Muscle of arm (tissue), 12 donors: ENCODE data around the gene GPS1. TPM values are rescaled to one million over a fixed set of nuclear protein-coding genes. Genes with fewer than 3 reads are reported as not detected.

Experiments
- DNase-seq: peaks from one replicate; pipeline ENCODE4 v3.0.0-alpha.2; 2013
- polyA plus RNA-seq, 12 donors: library from polyadenylated mRNA; unstranded; fragments of 120-200 nt; gene quantifications; one replicate each; pipeline ENCODE4 v1.2.1, GENCODE V29; 2013; ENCODE audit not compliant: insufficient read length in 12 of 12

GPS1 gene
- polyA plus RNA-seq, 12 donors = 55.7 to 91.1 (median 62.2) TPM; not detected in 1

DNA sequence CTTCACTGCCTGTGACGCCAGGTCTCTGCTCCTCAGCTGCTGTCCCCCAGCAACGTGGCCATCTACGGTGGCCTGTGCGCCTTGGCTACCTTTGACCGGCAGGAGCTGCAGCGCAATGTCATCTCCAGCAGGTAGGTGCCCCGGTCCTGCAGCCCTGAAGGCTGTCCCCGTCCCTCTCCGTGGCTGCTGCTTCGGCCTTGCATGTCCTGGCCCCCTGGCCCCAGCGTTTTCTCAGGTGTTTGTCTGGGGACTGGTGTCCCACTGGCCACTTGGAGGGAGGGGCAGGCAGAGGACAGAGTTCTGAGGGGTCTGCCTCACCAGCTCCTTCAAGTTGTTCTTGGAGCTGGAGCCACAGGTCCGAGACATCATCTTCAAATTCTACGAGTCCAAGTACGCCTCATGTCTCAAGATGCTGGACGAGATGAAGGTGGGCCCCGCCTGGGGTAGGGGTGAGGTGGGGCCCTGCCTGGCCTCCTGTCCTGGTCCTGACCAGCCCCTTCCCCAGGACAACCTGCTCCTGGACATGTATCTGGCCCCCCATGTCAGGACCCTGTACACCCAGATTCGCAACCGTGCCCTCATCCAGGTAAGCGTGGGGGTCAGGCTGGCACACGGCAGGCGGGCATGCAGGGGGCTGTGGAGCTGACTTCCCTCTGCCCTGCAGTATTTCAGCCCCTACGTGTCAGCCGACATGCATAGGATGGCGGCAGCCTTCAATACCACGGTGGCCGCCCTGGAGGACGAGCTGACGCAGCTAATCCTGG lies 4.4 kb downstream of the GPS1 start:
- no peak for DNase-seq

DNA sequence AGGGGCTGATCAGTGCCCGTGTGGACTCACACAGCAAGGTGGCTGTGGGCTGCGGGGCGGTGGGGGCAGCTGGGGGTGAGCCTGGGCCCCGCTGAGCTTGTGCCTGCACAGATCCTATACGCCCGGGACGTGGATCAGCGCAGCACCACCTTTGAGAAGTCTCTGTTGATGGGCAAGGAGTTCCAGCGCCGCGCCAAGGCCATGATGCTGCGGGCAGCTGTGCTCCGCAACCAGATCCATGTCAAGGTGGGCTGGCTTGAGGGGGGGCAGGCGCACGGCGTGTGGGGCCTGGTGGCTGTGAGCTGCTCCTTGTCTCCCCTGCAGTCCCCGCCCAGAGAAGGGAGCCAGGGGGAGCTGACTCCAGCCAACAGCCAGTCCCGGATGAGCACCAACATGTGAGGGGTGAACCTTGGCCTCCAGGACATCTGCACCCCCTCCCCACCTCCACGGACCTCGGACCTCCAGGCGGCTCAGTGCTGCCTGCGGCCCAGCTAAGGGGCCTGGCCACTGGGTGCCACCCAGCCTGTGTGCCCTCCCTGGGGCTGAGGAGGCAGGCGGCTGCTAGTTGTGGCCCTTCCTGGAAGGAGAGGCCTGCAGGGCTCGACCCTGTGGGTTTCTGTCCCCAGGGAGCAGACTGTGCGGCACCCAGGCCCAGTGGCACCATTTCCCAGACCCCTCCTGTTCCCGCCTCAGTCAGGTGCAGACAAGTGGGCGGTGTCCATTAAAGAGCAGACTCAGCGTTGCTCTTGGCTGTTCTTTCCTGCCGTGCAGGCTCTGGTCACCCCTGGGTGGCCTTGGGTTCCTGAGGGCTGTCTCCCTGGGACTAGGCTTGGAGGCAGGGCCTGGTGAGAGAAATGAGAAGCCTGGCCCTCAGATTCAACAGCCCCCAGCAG lies 5.3 kb downstream of the GPS1 start:
- DNase-seq = no peak

DNA sequence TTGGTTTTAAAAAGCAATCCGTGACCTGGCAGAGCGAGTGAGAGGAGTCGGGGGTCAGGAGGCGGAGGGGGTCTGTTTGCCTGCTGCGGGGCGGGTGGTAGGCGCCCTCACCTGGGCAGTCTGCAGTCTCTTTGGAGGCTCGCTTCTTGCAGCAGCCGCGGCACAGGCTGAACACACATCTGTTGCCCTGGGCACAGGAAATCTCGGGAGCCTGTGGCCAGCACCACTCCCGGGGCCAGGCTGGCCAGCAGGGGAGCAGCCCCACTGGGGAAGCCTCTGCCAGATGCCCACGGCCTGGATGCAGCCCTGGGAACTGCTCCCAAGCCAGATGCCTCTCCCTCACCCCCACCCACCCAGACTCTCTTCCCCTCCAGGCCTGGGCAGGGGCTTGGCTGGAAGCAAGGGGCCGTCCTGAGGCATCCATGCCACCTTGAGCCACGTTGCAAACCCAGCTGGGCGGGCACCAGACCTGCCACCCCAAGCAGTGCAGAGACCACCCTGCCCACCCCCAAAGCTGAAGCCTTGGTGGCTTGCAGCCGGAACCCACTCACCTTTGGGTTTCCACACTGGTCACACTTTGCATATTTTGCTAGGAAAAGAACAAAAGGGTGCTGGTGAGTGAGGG lies 6.6 kb downstream of the GPS1 start:
- no peak for DNase-seq

DNA sequence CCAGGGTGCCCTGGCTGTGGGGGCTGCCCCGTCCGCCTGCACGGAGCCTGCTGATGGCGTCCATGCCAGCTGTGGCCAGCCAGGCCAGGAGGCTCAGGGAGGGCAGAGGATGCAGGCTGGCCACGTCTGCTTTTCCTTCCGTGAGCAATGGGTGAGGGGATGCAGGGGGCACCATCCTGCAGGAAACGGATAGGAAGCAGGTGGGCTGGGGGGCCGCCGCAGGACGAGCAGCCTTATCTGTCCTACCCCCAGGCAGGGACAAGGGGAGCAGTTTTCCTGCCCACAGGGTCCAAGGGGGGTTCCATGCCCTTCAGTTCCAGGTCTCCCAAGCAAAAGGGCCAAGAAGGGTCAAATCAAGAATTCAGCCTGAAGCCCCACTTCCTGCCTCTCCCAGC lies 7.2 kb downstream of the GPS1 start:
- DNase-seq = no peak

DNA sequence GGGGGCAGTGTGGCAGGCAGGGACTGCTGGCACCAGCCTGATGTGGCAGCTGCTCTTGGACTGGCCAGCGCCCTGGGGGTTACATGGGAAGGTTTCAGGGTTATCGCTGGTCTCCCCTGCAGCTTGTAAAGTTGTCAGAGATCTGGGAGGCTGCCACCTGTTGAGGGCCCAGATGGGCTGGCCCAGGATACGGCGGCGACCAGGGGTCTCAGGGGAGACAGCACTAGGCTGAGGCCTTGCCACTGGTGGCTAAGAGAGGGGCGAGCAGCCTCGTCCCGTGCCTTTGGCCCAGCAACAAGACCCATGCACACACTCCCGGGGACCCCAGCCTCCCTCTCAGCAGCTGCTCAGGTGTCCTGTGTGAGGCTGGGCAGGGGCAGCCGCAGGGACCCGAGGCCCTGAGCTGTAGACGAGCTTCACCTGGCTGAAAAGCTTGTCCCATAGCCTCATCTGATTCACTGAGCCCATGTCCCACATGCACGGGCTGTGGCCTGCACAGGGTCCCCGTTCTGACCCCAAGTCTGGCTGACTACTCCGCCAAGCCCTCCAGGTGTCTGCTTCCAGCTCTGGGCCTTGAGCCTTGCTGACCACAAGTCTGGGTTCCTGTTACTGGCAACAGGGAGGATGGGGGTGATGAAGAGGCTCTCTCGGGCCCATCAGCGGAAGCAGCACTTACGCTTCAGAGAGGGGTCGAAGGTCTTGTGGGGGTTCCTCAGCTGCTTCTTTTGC lies 7.7 kb downstream of the GPS1 start:
- no peak for DNase-seq

DNA sequence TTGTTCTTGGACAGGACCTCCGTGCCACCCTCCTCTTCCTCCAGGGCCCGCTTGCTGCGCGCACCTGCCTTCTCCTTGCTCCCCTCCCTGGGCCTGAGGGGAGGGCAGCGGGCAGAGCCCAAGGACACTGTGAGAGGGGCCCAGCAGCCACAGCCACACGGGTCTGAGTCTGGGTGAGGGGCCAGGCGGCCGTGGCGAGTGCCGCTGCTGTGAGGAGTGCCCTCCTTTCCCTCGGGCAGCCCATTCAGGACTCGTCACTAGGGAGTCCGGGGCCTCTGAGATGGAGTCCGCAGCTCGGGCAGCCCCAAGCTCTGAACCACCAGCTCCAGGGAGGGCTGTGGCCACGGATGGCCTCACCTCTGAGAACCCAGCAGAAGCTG lies 8.3 kb downstream of the GPS1 start:
- DNase-seq = no peak

DNA sequence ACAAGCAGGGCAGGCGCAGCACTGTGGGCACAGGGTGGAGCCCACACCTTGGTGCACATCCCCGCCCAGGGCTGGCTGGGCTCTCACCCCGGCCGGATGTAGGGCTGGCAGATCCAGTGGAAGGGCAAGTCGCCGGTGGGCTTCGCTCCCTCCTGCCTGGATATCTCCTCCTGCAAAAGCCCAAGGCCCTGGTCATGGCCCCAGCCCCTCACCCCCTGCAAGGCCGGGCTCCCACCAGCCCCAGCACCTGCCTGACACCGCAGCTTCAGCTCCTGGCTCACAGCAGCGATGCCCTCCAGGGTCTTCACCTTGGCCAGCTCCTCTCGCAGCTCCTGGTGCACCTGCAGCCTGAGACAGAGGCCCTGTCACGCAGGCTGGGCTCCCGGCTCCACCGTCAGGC lies 8.9 kb downstream of the GPS1 start:
- no peak for DNase-seq

DNA sequence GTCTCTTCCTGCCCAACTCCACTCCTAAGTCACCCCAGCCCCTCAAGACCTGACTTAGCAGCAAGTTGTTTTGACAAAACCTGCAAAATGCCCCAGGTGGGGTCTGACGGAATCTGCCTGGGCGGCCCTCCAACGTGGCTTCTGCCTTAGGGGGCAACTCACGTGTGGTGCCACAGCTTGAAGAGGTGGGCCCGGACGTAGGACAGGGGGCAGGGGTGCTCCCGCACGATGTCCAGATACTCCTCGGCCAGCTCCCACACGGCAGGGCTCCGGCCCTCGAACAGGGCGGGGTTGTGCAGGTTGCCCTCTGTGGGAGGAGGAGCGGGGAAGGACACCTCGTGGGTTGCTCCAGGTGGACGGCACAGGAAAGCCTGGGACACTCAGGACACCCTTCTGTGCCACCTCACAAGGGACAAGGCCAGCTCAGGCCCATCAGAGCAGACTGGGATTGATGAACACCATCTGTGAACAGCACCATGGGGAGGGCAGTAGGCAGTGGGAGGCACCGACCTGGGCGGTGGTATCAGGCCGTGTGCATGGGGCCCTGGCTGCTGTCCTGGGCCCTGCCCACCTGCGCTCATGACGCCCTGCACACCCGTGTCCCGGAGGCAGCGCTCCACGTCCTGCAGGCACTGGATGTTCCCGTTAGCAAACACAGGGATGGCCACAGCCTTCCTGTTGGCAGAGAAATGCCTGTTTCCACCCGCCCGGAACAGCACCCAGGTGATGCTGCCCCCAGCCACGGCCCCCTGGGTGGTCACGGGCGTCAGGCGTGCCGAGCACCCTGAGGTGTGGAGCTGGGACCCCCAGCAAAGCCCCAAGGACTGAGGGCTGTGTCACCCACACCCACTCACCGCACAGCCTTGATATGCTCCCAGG lies 9.6 kb downstream of the GPS1 start:
- DNase-seq = no peak

DNA sequence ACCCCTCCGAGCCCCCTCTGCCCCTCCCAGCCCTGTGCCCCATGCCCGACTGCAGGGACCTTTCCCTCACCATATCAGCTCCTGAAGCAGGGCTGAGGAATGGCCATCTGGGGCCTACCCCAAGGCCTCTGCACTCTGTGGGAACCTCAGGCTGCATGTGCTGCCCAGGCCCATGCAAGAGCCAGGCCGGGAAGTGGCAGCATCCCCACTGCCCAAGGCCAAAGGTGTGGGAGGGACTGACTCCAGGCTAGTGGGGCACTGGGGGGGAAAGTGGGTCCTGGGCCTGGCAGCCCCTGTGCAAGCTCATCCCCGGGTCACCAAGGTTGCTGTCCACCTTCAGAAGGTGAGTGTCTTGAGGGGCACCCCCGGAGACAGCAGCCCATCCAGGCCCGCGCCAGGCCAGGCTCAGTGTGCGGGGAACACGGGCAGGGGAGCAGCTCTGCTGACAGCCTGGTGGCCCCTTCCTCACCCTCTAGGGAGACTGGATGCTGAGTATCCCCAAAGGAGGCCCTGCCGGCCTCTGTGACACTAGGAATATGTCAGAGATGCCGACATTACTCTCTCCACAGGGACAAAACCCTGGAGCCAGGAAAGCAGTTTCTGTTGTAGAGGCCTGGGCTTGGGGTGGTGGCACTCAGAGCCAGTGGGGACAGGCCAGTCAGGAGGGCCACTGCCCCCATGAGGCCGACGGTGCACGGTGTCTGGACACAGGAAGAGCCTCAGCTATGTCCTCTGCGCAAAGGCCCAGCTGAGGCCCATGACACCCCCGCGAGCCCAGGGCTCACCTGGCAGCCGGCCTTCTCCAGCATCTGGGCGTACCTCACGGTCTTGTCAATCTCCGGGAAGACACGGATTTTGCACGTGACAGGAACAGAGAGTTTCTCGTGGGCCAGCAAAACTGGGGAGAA lies 10.6 kb downstream of the GPS1 start:
- no peak for DNase-seq

DNA sequence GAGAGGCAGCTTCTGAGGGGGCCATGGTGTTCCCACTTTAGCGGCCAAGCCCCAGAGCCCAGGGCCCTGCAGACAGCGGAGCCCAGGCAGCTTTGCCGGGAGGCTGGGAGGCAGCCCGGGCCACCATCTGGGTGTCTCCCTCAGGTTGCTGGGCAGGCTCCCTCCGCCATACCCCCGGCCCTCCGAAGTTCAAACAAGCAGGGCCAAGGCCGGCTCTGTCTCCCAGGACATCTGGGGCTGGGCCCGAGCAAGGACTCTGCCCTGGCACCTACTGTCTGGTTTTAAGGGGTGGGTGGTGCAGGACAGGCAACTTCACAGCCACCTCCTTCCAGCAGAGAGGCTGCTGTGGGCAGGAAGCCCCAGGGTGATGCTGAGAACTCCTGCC lies 11.3 kb downstream of the GPS1 start:
- no peak for DNase-seq

DNA sequence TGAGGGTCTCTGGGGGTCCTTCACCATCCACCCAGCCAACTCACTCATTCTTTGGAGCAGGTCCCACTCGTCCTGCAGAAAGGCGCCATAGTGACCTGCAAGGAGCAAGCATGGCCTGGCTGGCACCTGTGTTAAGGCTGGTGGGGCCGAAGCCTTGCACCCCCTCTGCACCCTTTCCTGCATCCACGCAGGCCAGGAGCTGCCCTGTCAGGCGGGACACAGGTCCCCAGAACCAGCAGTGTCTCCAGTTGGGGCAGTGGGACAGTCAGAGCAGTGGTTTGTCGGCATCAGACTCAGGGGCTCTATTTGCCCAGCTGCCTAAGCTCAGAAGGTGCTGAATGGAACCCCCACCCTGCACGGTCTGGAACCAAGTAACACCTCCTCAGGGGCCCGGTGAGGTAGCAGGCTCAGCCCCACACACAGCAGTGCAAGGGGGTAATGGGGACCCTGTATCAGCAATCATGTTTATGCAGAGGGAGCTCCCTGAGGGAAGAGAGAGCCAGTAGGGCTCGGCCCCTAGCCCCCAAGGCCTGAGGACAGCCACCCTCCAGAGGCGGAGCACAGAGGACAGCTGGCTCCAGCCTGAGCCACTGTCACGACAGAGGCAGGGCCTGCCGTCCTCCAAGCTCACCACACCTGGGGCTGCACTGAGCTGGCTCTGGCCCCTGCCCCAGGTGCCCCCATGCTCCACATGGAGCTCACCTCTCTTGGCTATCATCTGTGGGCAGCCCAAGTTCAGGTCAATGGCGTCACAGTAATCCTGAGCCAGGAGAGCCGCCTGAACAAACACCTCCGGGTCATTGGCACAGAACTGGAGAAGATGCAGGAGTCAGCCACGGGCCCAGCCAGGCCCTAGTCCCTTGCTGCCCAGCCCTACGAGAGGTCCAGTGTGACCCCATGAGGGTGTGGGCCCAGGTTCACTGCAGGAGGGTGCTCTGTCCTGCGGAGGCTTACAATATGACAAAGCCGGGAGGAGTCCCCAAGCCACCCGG lies 12.0 kb downstream of the GPS1 start:
- no peak for DNase-seq

DNA sequence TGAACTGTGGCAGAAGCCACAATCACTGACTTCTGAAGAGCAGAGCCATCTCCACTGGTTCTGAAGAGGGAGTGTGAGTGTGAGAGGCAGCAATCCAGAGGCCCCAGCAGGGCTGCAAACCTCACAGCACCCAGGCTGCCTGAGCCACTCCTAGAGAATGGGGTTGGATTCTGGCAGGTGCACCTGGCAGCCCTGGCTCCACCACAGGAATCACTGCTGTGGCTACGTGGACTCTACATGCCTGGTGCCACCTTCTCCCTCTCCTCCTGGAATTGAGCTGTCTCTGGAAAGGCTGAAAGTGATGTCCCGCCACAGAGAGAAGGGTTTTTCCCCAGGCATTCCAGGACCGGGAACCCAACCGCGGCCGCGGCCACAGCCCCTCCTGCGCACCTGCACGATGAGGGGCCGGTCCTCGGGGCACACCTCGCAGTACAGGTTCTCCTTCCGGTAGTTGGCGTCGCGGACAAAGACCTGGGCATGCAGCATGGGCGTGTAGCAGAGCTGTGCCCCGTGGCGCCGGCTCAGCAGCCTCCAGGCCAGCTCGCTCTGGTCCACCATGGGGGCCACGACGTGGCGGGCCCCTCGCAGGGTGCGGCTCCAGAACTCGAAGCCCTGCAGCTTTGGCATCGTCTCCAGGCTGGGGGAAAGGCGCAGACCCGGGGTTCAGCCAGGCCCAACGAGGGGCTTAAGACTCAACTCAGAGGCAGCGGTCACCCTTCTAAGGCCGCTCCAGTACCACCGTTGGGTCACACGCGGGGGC lies 12.9 kb downstream of the GPS1 start:
- no peak for DNase-seq

DNA sequence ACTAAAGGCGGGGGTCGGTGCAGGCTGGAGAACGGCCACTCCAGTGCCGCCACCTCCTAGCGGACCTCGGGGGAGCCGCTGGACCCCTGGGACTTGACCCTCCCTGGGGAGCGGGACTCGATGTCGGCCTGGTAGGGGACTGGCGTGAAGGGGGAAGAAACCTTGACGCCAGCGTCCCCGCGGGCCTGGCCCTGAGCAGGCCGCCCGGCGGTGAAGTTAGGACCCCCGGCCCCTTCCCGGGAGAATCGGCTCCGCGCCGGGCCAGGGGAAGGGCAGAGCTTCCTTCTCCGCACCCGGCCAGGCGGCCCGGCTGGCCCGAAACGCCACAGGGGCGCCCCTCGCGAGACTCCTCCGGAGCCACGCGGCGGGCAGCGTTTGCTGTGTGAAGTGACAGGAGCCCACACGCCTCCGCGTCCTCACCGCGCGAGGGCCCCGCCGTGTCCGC lies 13.5 kb downstream of the GPS1 start:
- no peak for DNase-seq

DNA sequence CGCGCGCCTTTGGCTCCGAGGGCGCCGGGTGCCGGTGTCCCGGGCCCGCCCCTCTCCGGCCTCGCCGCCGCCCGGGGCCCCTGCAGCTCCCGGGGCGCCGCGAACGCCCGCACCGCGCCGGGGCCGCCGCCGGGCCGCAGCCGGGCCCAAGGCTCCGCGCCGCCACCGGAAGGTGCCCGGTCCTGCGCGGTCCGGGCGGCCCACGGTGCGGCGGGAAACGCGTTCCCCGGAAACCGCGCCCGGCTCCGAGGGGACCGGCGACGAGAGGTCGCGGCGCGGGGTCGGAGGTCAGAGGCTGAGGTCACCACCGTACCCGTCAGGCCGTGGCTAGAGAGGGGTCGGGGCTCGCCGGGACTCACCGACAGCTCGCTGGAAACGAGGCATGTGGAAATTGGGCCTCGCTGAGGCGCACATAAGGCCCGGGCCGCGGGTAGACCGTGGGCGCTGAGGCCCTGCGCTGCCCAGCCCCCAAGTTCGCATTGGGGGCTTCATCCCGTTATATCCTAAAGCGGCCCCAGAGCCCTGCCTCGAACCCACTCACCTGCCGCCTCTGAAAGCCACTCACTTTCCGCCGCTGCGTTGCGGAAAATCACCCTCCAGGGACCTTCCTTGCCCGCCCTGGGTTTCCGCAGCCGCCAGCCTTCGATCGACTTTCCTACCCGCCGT lies 14.1 kb downstream of the GPS1 start, which contains the start of gene DUS1L:
Gene DUS1L, minus strand, starts transcription at position 167 of the 666 bp plus-strand sequence. CDS start 745 bp downstream, outside the sequence.
- DNase-seq = peak; percentile 59

DNA sequence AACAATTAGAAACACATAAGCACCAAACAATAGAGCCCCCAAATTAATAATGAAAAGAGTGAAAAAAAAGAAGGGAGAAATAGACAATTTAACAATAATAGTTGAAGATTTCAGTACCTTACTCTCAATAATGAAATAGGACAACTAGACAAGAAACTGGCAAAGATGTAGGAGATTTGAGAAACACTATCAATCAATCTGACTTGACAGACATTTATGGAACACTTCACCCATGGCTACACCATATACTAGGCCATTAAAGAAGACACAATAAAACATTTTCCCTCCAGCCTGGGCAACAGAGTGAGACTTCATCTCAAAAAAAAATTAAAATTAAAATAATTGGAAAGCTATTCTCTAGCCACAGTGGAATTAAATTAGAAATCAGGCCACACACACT lies 18.9 kb downstream of the GPS1 start:
- DNase-seq = no peak

DNA sequence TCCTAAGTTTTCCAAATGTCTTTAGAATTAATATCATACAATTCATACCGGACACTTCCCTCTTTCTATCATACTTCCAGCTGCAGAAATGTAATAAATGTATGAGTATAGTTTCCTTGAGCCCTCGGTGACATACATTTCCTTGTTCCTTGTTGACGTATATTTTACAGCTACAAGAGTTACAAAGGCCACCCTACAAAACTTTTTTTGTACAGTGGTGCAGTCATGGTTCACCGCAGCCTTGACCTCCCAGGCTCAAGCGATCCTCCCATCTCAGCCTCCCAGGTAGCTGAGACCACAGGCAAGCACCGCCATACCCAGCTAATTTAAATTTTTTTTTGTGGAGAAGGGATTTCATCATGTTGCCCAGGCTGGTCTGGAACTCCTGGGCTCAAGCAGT lies 21.1 kb downstream of the GPS1 start:
- no peak for DNase-seq

DNA sequence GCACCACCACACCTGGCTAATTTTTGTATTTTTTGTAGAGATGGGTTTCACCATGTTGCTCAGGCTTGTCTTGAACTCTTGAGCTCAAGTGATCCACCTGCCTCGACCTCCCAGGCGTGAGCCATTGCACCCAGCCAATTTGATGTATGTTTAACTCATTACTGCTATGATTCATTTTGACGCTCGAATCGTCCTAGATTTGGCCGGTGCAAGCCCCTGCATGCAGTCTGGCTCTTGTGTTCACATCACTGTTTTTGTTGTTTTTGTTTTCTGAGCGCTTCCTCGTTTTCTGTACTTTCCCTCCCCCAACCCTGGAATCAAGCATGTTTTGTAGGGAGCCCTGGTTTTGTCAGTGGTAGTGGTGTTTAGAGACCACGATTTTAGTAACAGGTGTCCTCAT lies 21.7 kb downstream of the GPS1 start:
- DNase-seq = no peak
